Pulmonary artery endothelial cell (primary cell): ENCODE measurements around the gene ARTN. TPM values are rescaled to one million over a fixed set of nuclear protein-coding genes. Genes with fewer than 3 reads are reported as not detected.

Source experiments
- DNase-seq: peaks from one replicate; pipeline ENCODE4 v3.0.0-alpha.2; 2011; ENCODE audit warnings: low read depth, low spot score
- total RNA-seq: library from RNA; depleted of rRNA; stranded (reverse); fragments of >200 nt; gene quantifications from 2 replicates; pipeline ENCODE4 v1.2.3, GENCODE V29; 2014

Gene ARTN
- total RNA-seq: not detected in 2 replicates

GRCh38 chr1:43933386-43934100 is at the start of gene ARTN:
TSS of gene ARTN (plus strand) at chr1:43933801. CDS start at chr1:43935657, 1,856 bp downstream.
- no peak for DNase-seq

- no peak for DNase-seq
Observed at GRCh38 chr1:43885279-43885801, 48.3 kb upstream of the ARTN start.

- DNase-seq: no peak
Observed at GRCh38 chr1:43887748-43888147, 45.9 kb upstream of the ARTN start.

- DNase-seq: peak; percentile 15
Observed at GRCh38 chr1:43890815-43891214, 42.8 kb upstream of the ARTN start.

GRCh38 chr1:43893006-43893405 is 40.6 kb upstream of the ARTN start:
- no peak for DNase-seq

GRCh38 chr1:43898981-43899380 is 34.6 kb upstream of the ARTN start:
- no peak for DNase-seq

GRCh38 chr1:43900386-43900785 is 33.2 kb upstream of the ARTN start:
- no peak for DNase-seq

GRCh38 chr1:43901196-43901961 is 32.2 kb upstream of the ARTN start:
- no peak for DNase-seq

GRCh38 chr1:43902058-43902831 is 31.4 kb upstream of the ARTN start:
- DNase-seq: no peak

- DNase-seq: no peak
Observed at GRCh38 chr1:43904660-43905551, 28.7 kb upstream of the ARTN start.

- no peak for DNase-seq
Observed at GRCh38 chr1:43908226-43908625, 25.4 kb upstream of the ARTN start.

GRCh38 chr1:43908858-43909257 is 24.7 kb upstream of the ARTN start:
- DNase-seq: no peak

- DNase-seq: no peak
Observed at GRCh38 chr1:43910343-43910742, 23.3 kb upstream of the ARTN start.

GRCh38 chr1:43912607-43913006 is 21.0 kb upstream of the ARTN start:
- DNase-seq: no peak

- DNase-seq: no peak
Observed at GRCh38 chr1:43913051-43913501, 20.5 kb upstream of the ARTN start.

- DNase-seq: no peak
Observed at GRCh38 chr1:43913666-43914360, 19.8 kb upstream of the ARTN start.

GRCh38 chr1:43914576-43915525 is 18.8 kb upstream of the ARTN start:
- DNase-seq: no peak

- DNase-seq: no peak
Observed at GRCh38 chr1:43919906-43920305, 13.7 kb upstream of the ARTN start.

GRCh38 chr1:43921022-43921421 is 12.6 kb upstream of the ARTN start:
- no peak for DNase-seq
